Endodermal cell (in vitro differentiated cells): Measurements from ENCODE around the gene KBTBD13. TPM values are rescaled to one million over a fixed set of nuclear protein-coding genes. Genes with fewer than 3 reads are reported as not detected.

Experiments
- DNase-seq: peaks from one replicate; pipeline ENCODE4 v3.0.0-alpha.2; 2017
- H3K27ac ChIP-seq: 2 replicates; pipeline ENCODE4 v1.5.1; 2013; ENCODE audit warnings: mild to moderate bottlenecking, low read depth, low read length, moderate library complexity
- H3K27me3 ChIP-seq: 2 replicates; pipeline ENCODE4 v1.6.1; 2013; ENCODE audit warnings: mild to moderate bottlenecking, low read length, moderate library complexity; ENCODE audit not compliant: insufficient read depth, control insufficient read depth, poor library complexity, severe bottlenecking
- H3K36me3 ChIP-seq: 2 replicates; pipeline ENCODE4 v1.7.0; 2013; ENCODE audit warnings: mild to moderate bottlenecking, low read length, moderate library complexity; ENCODE audit not compliant: control insufficient read depth, insufficient read depth
- H3K4me1 ChIP-seq: one replicate; pipeline ENCODE4 v1.7.0; 2013; ENCODE audit warnings: low read length; ENCODE audit not compliant: control insufficient read depth, insufficient read depth
- H3K4me3 ChIP-seq: 2 replicates; pipeline ENCODE4 v1.5.1; 2013; ENCODE audit warnings: mild to moderate bottlenecking, low read length, moderate library complexity
- H3K9ac ChIP-seq: 2 replicates; pipeline ENCODE4 v1.6.1; 2013; ENCODE audit warnings: mild to moderate bottlenecking, low read length, moderate library complexity; ENCODE audit not compliant: poor library complexity, severe bottlenecking; ENCODE audit errors: extremely low read depth
- H3K9me3 ChIP-seq: 2 replicates; pipeline ENCODE4 v1.6.1; 2013; ENCODE audit warnings: mild to moderate bottlenecking, low read length, moderate library complexity; ENCODE audit not compliant: control insufficient read depth
- H3K27ac Mint-ChIP-seq: 2 replicates; pipeline ENCODE4 v1.8.0; 2020; ENCODE audit warnings: mixed read lengths
- H3K27me3 Mint-ChIP-seq: 2 replicates; pipeline ENCODE4 v1.8.0; 2021; ENCODE audit warnings: mild to moderate bottlenecking, mixed read lengths; ENCODE audit not compliant: insufficient read depth
- H3K36me3 Mint-ChIP-seq: 2 replicates; pipeline ENCODE4 v1.8.0; 2020; ENCODE audit warnings: low read depth, mixed read lengths
- H3K4me1 Mint-ChIP-seq: 2 replicates; pipeline ENCODE4 v1.8.0; 2020; ENCODE audit warnings: mixed read lengths
- H3K4me3 Mint-ChIP-seq: 2 replicates; pipeline ENCODE4 v1.8.0; 2020; ENCODE audit warnings: mild to moderate bottlenecking, moderate library complexity, mixed read lengths
- H3K9me3 Mint-ChIP-seq: 2 replicates; pipeline ENCODE4 v1.8.0; 2020; ENCODE audit warnings: mild to moderate bottlenecking, mixed read lengths
- WGBS, 2 experiments: methylation state at CpG; one replicate each; pipeline versions ENCODE4 v1.1.5 to v1.1.7; 2013; ENCODE audit warnings: missing lambda C conversion rate in 2 of 2, mixed read lengths in 1 of 2; ENCODE audit not compliant: insufficient coverage in 1 of 2, insufficient read length in 1 of 2; 5-methylcytosine and 5-hydroxymethylcytosine counted together
- total RNA-seq, 2 donors: library from RNA; stranded (reverse); fragmentation: NEBNext Ultra II Directional in 1 of 2; extraction: Animal tissue kit (Norgen Biotek cat#: 25700) in 1 of 2; gene quantifications; 2 replicates in 1 of 2; 3 replicates in 1 of 2; pipeline ENCODE4 v1.2.1, GENCODE V29; 2021
- TF ChIP-seq, protein P1 (sequence below): fragments of 200-600 bp; sonication (generic); conservative IDR thresholded peaks from 2 replicates; pipeline ENCODE4 v1.5.0; 2021; ENCODE audit warnings: antibody characterized with exemption, mild to moderate bottlenecking

KBTBD13 gene
- total RNA-seq, 2 donors from 2014 or later, result not detected

DNA sequence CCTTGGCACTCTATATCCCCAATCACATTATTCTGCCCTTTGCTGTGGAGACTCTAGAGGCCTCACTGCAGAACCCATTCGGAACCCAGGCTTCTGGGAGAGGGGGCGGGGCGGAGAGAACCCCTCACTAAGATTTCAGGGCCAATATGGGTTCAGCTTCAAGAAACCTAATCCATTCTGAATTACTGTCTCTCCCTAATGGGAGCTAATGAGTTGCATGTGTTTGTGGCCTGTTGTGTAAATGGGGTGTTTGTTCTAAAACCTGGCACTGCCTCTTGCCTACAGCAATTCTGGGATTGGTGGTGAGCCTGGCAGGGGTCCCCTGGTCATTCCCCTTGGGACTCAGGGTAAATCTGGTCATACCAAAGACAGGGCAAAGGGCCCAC is 8.2 kb upstream of the KBTBD13 start:
- peaks cover 10% of the 10 kb centered on the region for H3K36me3 Mint-ChIP-seq
- peak overlapping the region; percentile 89 for H3K4me3 ChIP-seq
- H3K4me1 ChIP-seq, result peaks cover 8% of the 10 kb centered on the region
- H3K27ac ChIP-seq, result no peak overlapping the region
- WGBS, 2 experiments, result 56 to 69% methylated on average over 1 to 3 of the region's 3 CpGs
- TF ChIP-seq, protein P1, sequence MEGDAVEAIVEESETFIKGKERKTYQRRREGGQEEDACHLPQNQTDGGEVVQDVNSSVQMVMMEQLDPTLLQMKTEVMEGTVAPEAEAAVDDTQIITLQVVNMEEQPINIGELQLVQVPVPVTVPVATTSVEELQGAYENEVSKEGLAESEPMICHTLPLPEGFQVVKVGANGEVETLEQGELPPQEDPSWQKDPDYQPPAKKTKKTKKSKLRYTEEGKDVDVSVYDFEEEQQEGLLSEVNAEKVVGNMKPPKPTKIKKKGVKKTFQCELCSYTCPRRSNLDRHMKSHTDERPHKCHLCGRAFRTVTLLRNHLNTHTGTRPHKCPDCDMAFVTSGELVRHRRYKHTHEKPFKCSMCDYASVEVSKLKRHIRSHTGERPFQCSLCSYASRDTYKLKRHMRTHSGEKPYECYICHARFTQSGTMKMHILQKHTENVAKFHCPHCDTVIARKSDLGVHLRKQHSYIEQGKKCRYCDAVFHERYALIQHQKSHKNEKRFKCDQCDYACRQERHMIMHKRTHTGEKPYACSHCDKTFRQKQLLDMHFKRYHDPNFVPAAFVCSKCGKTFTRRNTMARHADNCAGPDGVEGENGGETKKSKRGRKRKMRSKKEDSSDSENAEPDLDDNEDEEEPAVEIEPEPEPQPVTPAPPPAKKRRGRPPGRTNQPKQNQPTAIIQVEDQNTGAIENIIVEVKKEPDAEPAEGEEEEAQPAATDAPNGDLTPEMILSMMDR, result no peak
- H3K9me3 Mint-ChIP-seq, result peaks cover 3% of the 10 kb centered on the region
- peak overlapping the region; percentile 89 for H3K27ac Mint-ChIP-seq
- no peaks in the 10 kb centered on the region for H3K27me3 ChIP-seq
- H3K4me3 Mint-ChIP-seq, result peak overlapping the region; percentile 90
- peak overlapping the region; percentile 88 for H3K9ac ChIP-seq
- H3K4me1 Mint-ChIP-seq, result peaks cover 27% of the 10 kb centered on the region
- peaks cover 5% of the 10 kb centered on the region for H3K9me3 ChIP-seq
- peaks cover 23% of the 10 kb centered on the region for H3K36me3 ChIP-seq
- no peaks in the 10 kb centered on the region for H3K27me3 Mint-ChIP-seq
- no peak for DNase-seq

DNA sequence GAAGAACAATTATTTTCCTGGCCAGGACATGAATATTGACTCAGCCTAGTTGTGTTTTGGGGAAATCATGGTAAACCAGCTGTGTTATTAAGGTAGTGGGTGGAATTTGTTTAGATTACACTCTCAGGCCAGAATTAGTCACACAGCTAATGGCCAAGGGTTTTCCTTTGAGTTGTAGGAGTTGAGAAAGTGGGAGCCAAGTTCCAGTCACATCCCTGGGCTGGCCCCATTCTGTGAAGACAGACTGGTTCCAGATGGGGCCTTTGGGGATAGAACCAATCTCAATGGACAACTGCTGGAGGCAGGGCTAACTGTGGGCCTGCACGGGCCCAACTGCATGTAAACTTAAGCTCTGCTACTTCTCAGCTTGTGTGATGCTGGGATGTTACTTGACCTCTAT is 7.4 kb upstream of the KBTBD13 start:
- peaks cover 16% of the 10 kb centered on the region for H3K36me3 ChIP-seq
- TF ChIP-seq, protein P1, result no peak
- Mint-ChIP-seq H3K36me3 (peaks cover 7% of the 10 kb centered on the region), H3K4me1 (peaks cover 27% of the 10 kb centered on the region), H3K27ac (no peak overlapping the region), H3K9me3 (peaks cover 4% of the 10 kb centered on the region), H3K27me3 (no peaks in the 10 kb centered on the region), H3K4me3 (no peak overlapping the region)
- 97% methylated on average over 1 of the region's 1 CpG; no CpG with 5 or more reads in 1 of the 2 experiments for WGBS, 2 experiments
- peaks cover 5% of the 10 kb centered on the region for H3K9me3 ChIP-seq
- H3K4me3 ChIP-seq, result no peak overlapping the region
- H3K4me1 ChIP-seq, result peaks cover 8% of the 10 kb centered on the region
- no peak overlapping the region for H3K27ac ChIP-seq
- H3K9ac ChIP-seq, result no peak overlapping the region
- H3K27me3 ChIP-seq, result no peaks in the 10 kb centered on the region
- no peak for DNase-seq

DNA sequence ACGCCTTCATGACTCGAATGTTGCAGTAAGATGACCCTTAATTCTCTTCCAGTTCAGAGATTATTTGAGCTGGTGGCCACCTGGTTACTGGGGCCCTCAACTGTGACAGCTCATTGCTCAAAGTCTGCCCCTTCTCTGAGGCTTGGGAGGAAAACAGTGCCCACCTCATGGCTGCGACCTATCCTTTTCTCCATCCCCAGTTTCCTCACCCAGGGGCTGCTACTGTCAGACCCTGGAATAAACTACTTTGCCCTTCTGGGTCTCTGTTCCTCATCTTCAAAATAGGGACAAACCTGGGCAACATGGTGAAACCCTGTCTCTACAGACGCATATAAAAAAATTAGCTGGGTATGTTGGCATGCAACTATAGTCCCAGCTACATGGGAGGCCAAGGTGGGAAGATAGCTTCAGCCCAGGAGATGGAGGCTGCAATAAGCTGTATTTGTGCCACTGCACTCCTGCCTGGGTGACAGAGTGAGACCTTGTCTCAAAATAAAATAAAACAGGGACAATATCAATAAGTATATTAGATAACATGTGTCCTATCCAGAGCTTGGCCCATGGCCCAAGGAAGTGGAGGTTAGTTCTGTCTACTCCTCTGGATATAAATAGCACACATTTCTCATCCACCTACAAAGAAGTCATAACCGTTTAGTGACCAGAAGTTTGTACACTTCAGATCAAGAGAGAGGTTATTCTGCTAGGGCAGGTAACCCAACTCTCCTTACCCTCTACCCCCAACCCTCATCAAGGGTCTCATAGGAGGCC is 6.6 kb upstream of the KBTBD13 start:
- H3K27ac Mint-ChIP-seq, result no peak overlapping the region
- Histone ChIP-seq H3K4me1 (peaks cover 7% of the 10 kb centered on the region), H3K9ac (no peak overlapping the region), H3K4me3 (no peak overlapping the region), H3K36me3 (peaks cover 8% of the 10 kb centered on the region), H3K9me3 (peaks cover 5% of the 10 kb centered on the region), H3K27me3 (no peaks in the 10 kb centered on the region), H3K27ac (no peak overlapping the region)
- peaks cover 4% of the 10 kb centered on the region for H3K9me3 Mint-ChIP-seq
- H3K4me3 Mint-ChIP-seq, result no peak overlapping the region
- H3K36me3 Mint-ChIP-seq, result peaks cover 5% of the 10 kb centered on the region
- TF ChIP-seq, protein P1, result no peak
- no peaks in the 10 kb centered on the region for H3K27me3 Mint-ChIP-seq
- DNase-seq, result peak; percentile 24
- H3K4me1 Mint-ChIP-seq, result peaks cover 26% of the 10 kb centered on the region
- 96% methylated on average over 4 to 5 of the region's 5 CpGs for WGBS, 2 experiments
